GM12874 (cell line): Measurements from ENCODE around the gene TINAG.

Source experiments
- CTCF ChIP-seq: IDR thresholded peaks from 2 replicates; pipeline ENCODE4 v1.5.1; 2011; ENCODE audit warnings: low read depth, mild to moderate bottlenecking, control low read depth, low read length, moderate library complexity; ENCODE audit not compliant: insufficient read depth

TINAG gene

GRCh38 chr6:54354608-54355007 lies 46.4 kb downstream of the TINAG start:
- no peak for TF ChIP-seq CTCF

- TF ChIP-seq CTCF: no peak
Measured at GRCh38 chr6:54357141-54357540, 48.9 kb downstream of the TINAG start.

- no peak for TF ChIP-seq CTCF
Measured at GRCh38 chr6:54361188-54361587, 52.9 kb downstream of the TINAG start.

GRCh38 chr6:54361734-54362133 lies 53.5 kb downstream of the TINAG start:
- TF ChIP-seq CTCF: no peak

- TF ChIP-seq CTCF: no peak
Measured at GRCh38 chr6:54366667-54367327, 58.6 kb downstream of the TINAG start.

GRCh38 chr6:54377776-54378175 lies 69.5 kb downstream of the TINAG start:
- TF ChIP-seq CTCF: no peak

GRCh38 chr6:54386295-54386694 lies 78.1 kb downstream of the TINAG start:
- no peak for TF ChIP-seq CTCF

- no peak for TF ChIP-seq CTCF
Measured at GRCh38 chr6:54390362-54390761, 82.1 kb downstream of the TINAG start.
